ENCODE data around the gene ERO1A. TPM values are rescaled to one million over a fixed set of nuclear protein-coding genes. Genes with fewer than 3 reads are reported as not detected.
"Not testable (repeated sequence)": the region's sequence is repeated elsewhere in the genome, so short reads cannot be mapped to it uniquely, and the experiment has no call there.

Gene ERO1A, protein sequence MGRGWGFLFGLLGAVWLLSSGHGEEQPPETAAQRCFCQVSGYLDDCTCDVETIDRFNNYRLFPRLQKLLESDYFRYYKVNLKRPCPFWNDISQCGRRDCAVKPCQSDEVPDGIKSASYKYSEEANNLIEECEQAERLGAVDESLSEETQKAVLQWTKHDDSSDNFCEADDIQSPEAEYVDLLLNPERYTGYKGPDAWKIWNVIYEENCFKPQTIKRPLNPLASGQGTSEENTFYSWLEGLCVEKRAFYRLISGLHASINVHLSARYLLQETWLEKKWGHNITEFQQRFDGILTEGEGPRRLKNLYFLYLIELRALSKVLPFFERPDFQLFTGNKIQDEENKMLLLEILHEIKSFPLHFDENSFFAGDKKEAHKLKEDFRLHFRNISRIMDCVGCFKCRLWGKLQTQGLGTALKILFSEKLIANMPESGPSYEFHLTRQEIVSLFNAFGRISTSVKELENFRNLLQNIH
- 85.4 and 86.5 TPM in 2 replicates for total RNA-seq (2014; rRNA removed; shearing (Covaris generic))

DNA sequence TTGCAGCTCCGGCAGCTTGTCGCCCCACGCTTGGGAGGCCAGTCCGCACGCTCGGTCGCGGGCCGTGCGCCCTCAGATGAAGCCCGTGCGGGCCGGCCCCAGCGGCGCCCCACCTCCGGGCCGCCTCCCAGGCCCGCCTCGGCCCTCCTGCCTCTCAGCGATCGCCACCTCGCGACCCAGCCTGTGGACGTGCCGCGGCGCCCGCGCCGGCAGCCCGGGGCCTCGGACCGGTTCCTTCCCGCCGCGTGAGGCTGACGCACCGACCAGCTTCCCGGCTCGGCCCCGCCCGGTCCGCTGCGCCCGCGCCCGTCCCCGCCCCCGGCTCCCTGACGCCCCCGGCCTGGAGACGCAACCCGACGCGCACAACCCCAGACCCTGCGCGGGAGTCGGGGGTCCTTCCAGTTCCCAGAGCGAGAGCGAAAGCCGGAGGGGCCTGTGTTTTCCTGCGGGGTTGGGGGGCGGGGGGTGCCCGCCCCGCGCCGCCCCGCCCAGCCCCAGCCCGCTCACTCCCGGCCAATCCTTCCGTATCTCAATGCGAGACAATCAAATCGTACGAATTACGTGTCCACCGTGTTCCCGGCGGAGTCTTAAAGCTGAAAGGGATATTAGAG, at the start of gene ERO1A:
ERO1A (minus strand) TSS at position 78 of the 611 bp plus-strand sequence; CDS start at position 1, 77 bp downstream.
- DNase-seq (ENCODE audit: low read depth): peak; percentile 85

DNA sequence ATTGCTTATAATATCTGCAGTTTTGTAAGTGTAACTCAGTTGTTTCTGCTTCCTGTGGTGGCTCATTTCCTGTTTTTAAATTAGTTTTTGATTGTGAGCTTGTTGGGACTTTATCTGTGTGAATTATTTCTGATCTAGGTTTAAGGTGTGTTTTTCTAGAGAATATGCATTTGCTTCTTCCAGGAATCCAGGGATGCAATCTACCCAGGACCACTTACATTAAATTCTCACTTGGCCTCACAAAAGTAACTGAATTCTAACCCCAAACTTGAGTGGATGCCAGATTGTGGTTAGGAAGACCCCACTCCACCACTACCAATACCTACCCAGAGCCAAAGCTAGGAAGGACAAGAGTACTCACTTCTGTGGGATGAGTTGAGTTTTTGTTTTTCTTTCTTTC, 46.5 kb upstream of the ERO1A start:
- DNase-seq (ENCODE audit: low read depth): no peak

DNA sequence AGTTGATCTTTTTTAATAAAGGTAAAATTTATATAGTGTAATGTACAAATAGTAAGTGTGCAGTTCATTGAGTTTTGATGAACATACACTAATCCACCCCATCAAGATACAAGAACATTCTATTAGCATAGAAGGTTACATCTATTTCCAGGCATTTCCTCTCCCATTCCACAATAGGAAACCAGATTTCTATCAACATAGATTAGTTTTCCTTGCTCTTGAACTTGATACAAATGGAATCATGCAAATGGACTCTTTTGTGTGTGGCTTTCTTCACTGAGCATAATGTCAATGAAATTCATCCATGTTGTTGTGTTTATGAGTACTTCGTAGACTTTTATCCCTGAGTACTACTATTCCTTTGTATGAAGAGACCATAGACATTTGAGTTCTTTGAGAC, 45.4 kb upstream of the ERO1A start:
- no peak for DNase-seq (ENCODE audit: low read depth)

DNA sequence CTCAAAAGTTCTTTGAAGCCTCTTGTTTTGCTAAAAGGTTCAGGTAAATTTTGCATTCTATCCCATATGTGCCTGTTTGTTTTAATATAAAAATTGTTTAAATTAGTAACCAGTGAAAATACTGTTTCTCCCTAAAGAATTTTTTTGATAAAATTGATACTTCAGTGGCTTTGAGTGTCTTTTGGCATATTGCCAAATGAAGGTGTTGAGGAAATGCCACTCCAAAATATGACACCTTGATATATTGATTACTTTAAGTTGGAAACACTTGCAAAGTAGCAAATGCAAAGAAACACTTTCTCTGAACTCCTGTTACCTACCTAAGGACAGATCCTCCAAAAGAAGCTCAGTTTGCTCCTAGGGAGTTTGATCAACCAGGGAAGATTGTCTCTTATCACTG, 43.1 kb upstream of the ERO1A start:
- no peak for DNase-seq (ENCODE audit: low read depth)

DNA sequence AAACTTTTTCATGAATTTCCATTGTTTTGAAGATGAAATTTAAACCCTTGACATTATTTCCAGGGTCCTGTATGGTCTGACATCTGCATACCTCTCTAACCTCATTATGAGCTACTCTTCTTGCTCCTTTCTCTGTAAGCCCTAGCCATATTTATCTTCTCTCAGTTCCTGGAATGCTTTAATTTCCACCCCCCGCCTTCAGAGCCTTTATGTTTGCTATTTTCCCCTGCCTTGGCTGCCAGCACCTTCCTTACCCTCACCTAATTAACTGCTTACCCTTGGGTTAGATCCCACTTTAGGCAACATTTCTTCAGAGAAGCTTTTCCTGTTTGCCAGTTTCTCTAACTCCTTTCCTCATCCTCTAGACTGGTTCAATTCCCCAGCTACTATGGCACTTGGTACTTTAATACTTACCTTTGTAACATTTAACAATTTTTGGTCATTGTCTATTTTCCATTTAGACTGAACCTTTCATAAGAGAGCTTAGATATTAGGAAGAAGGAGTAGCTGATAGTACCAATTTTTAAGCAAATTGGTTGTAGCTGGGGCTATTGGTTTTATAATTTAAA, 40.6 kb upstream of the ERO1A start:
- DNase-seq (ENCODE audit: low read depth): no peak

DNA sequence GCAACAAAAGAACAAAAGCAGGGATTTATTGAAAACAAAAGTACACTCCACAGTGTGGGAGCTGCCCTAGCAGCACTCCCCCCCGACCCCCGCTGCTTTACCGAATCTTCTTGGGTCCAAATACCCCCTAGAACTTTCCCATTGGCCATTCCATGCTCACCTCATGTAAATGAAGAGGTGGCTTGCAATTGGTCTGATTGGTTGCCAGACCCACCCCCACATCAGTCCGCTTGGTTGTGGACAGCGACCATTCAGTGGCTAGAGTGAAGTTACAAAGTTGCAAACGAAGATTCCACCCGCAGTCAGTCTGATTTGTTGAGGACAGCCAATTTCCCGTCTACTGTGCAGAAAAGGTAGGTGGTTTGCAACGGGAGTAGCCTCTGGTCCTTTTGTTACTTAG, 38.5 kb upstream of the ERO1A start:
- no peak for DNase-seq (ENCODE audit: low read depth)

DNA sequence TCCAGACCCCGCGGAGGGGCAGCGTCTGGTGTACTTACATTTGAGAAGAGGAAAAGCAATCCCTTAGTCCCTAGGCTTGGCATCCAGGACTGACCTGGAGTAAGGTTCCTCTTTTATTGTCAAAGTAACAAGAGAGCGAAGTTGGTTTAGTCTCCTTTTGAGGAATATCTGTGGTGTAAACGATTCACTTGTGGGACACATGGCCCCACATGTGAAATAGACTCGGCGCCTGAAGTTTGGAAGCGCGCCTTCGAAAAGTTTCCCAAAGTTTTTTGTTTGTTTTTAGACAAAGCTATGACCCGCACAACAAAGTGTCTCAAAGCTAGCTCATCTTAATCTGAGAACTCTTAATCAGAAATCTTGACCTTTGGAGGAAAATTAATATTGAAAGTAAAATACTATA, 35.4 kb upstream of the ERO1A start:
- DNase-seq (ENCODE audit: low read depth): peak; percentile 16

DNA sequence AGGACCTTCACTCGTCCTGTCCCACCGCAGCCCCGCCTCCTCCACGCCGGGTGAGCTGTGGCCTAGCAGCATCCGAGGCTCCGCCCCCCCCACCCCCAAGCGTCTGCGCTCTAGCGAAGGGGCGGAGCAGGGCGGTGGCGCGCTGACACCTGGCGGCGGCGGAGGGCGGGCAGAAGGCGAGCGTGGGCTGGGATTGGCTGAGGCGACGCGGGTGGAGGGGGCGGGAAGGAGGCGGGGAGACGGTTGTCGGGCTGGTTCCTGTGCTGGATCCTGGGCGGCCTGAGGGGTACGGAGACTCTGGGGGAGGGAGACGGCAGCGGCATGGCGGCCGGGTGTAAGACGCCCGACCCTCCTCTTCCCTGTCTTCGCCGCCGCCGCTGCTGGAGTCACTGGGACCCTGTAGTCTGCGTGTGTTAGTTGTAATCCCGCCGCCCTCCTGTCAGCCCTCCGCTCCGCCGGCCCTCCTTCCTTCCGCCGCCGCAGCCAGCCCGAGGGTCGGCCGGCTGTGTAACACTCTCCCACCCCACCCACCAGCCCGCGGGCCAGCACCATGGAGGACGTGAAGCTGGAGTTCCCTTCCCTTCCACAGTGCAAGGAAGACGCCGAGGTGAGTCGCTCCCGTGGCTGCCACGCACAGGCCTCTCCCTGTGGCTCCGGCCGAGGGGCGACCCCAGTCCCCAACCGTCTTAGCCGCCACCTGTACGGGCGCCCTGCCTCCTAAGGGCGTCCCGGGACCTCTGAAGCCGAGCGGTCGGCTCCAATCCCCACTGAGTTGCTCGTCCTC, 34.8 kb upstream of the ERO1A start, which contains the start of gene STYX:
STYX (plus strand) TSS at position 242 of the 784 bp plus-strand sequence; CDS start at position 551, 309 bp downstream.
- peak; percentile 96 for DNase-seq (ENCODE audit: low read depth)

DNA sequence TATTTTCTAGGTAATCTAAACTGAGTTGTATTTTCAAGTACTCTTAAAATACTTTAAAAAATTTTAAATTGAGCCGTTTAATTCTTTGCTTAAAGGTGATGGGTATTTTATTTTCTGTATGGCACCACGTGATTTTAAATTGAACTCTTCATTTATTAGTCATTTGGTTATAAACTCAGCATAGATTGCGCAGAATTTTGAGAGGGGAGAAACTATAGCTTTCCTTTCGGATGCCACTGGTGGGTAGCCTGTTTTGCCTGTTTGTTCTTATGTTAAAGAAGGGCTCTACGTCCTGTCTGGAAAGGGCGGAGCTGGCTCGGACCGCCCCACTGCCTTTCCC, 34.2 kb upstream of the ERO1A start:
- DNase-seq (ENCODE audit: low read depth): no peak

DNA sequence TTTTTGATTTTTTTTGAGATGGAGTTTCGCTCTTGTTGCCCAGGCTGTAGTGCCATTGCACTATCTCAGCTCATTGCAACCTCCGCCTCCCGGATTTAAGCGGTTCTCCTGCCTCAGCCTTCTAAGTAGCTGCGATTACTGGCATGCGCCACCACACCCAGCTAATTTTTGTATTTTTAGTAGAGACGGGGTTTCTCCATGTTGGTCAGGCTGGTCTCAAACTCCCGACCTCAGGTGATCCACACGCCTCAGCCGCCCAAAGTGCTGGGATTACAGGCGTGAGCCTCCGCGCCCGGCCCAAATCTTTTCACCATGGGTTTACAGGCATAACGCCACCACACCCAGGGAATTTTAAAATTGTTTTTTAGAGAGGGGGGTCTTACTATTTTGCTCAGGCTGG, 33.7 kb upstream of the ERO1A start:
- not testable (repeated sequence) for DNase-seq (ENCODE audit: low read depth)

DNA sequence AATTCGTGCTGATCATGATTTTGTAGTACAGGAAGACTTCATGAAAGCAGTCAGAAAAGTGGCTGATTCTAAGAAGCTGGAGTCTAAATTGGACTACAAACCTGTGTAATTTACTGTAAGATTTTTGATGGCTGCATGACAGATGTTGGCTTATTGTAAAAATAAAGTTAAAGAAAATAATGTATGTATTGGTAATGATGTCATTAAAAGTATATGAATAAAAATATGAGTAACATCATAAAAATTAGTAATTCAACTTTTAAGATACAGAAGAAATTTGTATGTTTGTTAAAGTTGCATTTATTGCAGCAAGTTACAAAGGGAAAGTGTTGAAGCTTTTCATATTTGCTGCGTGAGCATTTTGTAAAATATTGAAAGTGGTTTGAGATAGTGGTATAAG, 32.2 kb upstream of the ERO1A start:
- DNase-seq (ENCODE audit: low read depth): not testable (repeated sequence)

DNA sequence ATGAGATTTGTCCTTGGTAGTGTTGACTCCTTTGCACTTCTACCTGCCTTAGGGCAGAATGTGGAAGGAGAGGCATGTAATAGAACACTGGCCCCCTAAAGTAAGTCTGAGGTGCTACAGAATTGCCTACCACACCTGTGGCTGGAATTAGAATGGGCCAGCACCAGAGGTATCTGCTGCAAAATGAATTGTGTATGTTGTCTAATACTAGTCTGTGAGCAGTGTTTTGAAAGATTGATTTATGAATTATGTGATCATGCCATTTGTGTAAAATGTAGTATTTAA, 28.9 kb upstream of the ERO1A start:
- no peak for DNase-seq (ENCODE audit: low read depth)

DNA sequence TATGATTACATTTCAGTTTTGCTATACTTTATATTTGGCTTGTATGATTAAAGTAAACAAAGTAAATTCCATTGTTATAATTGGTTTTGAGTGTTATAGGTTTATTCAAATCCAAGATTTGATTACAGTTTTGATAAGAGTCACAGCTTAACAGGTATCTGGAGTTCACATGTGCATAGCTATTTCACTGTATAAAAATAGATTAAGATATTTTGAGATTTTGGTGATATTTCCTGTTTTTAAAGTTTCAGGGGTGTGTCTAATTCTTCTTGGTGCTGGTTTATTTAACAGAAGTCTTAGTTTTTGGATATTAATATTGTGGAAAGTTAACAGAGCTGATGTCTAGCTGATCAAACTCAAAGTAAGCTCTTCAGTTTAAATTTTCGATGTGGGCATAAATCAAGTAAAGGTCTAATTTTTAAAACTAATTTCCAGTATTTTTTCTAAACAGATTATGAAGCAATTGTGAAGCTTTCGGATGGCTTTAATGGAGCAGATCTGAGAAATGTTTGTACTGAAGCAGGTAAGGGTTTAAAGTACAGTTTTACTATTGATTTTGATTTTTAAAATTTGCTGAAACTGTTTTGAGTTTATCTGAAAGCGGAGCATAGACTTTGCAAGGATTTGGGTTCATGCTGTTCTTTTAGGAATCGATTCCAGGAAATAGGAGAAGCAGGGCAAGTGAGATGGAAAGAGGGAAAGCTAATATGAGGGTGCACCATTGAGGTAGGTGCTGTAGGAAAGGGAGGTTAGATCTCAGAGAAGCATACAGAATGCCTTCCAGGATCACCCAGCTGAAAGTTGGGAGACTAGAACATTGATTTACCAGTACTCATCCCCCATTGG, 28.4 kb upstream of the ERO1A start:
- DNase-seq (ENCODE audit: low read depth): no peak

DNA sequence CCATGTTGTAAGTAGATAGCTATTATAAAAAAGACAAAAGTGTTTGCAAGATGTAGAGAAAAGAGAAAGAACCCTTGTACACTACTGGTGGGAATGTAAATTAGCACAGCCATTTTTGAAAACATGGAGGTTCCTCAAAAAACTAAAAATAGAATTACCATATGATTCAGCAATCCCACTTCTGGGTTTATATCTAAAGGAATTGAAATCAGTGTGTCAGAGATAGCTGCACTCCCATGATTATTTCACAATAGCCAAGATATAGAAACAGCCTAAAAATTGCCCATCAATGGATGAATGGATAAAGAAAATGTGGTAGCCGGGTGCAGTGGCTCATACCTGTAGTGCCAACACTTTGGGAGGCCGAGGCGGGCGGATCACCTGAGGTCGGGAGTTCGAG, 20.8 kb upstream of the ERO1A start:
- no peak for DNase-seq (ENCODE audit: low read depth)

DNA sequence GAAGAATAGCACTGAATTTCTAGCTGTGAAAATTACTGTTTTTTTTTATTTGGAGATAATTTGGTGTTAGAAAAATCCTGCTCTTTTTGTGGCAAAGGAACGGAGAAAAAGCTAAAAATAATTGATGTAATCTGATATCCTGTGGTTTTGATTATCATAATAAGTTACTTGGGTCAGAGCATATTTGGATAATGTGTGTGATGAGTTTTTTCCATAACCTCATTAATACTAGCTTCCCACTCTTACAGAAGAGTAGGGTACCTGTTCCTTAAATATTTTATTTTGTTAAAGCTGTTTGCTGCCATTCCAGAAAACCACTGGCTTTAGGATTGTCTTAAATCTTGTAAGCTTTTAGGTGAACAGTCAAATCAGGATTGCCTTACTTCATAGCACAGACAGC, 16.3 kb upstream of the ERO1A start:
- no peak for DNase-seq (ENCODE audit: low read depth)

DNA sequence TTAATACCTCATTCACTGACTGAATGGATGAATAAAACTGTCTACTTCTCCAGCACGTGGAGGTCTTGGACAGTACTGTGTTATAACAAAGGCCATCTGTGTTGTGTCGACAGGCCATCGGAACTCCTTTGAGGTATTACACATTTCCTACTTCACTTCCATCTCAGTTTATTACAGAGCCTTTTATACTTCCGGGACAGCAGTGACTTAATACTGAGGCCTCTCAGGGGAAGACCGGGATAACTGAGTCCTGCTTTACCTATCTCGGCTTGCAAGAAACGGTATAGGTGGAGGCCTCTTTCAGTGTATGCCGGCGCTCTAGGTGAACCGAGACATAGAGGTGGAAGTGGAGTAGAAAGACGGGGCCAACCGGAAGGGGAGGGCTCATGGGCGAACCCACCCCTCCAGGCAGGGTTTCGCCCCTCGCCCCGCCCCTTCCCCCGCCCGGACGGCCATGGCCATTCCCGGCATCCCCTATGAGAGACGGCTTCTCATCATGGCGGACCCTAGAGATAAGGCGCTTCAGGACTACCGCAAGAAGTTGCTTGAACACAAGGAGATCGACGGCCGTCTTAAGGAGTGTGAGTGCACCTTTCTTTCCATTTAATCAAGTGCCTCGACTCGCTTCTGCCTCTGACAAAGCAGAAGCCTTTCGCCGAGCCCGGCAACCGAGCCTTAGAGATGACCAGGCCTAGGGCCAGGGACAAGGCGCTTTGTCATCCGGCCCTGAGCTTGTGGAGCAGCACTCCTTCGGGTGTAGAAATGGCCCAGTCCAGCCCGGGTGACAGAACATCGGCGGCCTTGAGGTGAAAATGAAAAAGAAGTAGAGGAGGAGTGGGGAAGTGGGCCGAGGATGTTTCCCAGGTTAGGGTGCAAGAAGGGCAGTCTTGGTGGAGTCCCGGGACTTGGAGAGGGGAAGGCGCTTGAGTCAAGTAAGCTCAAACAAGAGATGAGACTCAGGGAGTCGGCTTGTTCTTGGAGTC, 11.7 kb upstream of the ERO1A start, which contains the start of gene PSMC6:
PSMC6 (plus strand) TSS at position 477 of the 983 bp plus-strand sequence; CDS start at position 497, 20 bp downstream.
- peak; percentile 85 for DNase-seq (ENCODE audit: low read depth)

DNA sequence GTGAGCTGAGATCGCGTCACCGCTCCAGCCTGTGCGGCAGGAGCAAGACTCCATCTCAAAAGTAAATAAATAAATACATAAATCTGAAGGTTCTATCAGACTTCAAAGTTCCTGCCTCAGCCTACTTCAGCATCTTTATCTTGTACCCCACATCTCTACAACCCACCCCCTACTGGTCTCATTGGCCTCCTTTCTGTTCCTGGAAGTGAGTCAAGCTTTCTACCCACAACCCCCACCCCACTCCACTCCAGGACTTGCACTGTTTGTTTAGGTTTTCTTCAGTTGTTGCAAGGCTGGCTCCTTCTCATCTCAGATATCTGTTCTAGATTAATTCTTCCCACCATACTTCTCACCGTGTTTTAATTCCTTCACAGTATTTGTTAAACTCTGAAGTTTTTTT, 10.9 kb upstream of the ERO1A start:
- peak; percentile 11 for DNase-seq (ENCODE audit: low read depth)

DNA sequence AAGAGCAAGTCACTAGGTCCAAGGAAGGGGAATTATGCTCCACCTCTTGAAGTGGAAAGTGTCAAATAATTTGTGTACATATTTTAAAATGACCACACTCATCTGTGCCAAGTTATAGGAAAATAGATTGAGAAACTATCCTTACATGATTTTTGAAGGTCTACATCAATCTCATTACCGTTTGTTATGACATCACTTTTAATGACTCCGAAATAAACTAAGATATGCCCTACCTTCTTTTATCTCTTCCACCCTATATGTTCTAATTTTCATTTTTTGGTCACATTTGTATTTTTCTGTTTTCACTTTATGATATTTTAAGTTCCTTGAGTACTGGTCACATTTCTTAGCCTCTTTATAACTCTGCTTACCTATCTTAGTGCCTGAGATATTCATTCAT, 8.3 kb upstream of the ERO1A start:
- no peak for DNase-seq (ENCODE audit: low read depth)

DNA sequence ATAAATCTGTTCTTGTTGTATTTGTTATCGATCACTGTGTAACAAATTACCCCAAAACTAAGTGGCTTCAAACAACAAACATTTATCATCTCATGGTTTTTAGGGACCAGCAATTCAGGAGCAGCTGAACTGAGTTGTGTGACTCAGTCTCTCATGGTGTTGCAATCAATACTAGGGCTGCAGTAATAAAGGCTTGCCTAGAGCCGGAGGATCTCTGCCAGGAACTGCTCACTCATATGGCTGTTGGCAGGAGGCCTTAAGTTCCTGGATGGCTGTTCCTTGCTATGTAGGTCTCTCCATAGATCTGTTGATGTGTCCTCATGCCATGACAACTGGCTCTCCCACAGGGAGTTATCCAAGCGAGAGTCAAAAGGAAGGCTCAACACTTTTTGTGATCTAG, 7.9 kb upstream of the ERO1A start:
- DNase-seq (ENCODE audit: low read depth): peak; percentile 91

DNA sequence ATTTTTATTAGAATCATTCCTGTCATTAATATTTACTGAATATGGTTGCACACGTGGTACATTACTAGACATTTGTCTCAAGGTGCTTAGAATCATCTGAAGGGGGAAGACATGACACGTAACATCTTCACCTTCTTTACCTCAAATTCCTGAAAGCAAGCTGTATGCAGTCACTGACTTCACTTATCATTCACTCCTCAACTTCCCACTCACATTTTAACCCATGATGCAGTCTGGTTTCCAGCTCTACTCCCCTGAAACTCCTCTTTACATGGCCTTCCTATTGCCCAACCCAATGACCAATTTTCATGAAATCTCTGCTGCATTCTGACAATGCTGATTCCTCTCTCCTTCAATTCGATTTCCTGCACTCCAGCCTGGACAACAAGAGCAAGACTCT, 5.9 kb upstream of the ERO1A start:
- no peak for DNase-seq (ENCODE audit: low read depth)

Data from RPMI7951 (cell line).